ENCODE data around the gene TBC1D4. TPM values are rescaled to one million over a fixed set of nuclear protein-coding genes. Genes with fewer than 3 reads are reported as not detected.

Gene TBC1D4
- total and polyA plus RNA-seq, 10 of the 15 experiments (the other 5 are each of a cell fraction or from before 2014, with no cell fraction given): 11.0 to 38.6 (median 25.5) TPM

DNA sequence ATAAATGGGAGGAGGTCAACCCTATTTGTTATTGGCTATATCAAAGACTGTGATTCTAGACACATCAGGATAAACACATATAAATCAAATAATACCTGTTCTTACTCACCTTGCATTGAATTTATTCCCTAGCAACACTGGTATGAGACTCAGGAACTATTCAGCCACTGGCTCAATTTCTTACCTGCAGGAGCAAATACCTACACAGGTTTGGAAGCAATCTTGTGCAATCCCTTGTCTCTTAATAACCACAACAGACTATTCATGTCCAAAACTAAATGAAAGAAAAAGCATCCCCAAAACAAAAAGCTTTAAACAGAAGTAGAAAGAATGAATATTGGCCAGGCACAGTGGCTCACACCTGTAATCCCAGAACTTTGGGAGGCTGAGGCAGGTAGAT, 55.5 kb downstream of the TBC1D4 start:
- Histone ChIP-seq H3K4me1 (ENCODE audit: control insufficient read depth, insufficient read depth, low read length) (peaks cover 4% of the 10 kb centered on the region; the same call in 1 of the 2 replicates), H3K27me3 (replicated peaks in 1 of 2; ENCODE audit: control insufficient read depth in 2 of 2, insufficient read depth in 2 of 2, low read length in 1 of 2) (no peaks in the 10 kb centered on the region), H3K4me2 (ENCODE audit: control insufficient read depth, insufficient read depth) (no peak overlapping the region), H3K9me3 (replicated peaks; ENCODE audit: control insufficient read depth, insufficient read depth, low read length) (no peaks in the 10 kb centered on the region; the same call in 2 of the 3 replicates), H3K27ac (ENCODE audit: control insufficient read depth, insufficient read depth) (no peak overlapping the region), H3K9ac (ENCODE audit: control insufficient read depth, insufficient read depth, low read length) (no peak overlapping the region), H3K79me2 (ENCODE audit: control insufficient read depth, insufficient read depth, low read length) (peaks cover 4% of the 10 kb centered on the region), H3K4me3 (no peak overlapping the region), H2AFZ (ENCODE audit: control insufficient read depth, low read depth, low read length) (no peak overlapping the region), H4K20me1 (ENCODE audit: control insufficient read depth, insufficient read depth) (no peaks in the 10 kb centered on the region), H3K36me3 (ENCODE audit: control insufficient read depth in 2 of 2, insufficient read depth in 2 of 2, low read length in 1 of 2) (no peaks in the 10 kb centered on the region)
- POLR2A ChIA-PET: no interaction called here
- intact Hi-C loops (cut with micrococcal nuclease; ENCODE audit: unreplicated experiment): no loop called here
- in situ Hi-C loops (cut with MboI): no loop called here
- no peak for FAIRE-seq
- SMC1A ChIA-PET (ENCODE audit: uncharacterized antibody, unreplicated experiment): interaction anchor here (0.6 to 2.2 kb wide), 4 partner anchors 11 to 53 kb away, joined by 3 to 5 read pairs (median 3); no protein-coding TSS in a partner anchor
- no peak for TF ChIP-seq POLR2AphosphoS2 (IDR thresholded peaks at IDR 0.05; ENCODE audit: low read depth, low read length)
- no peak for TF ChIP-seq NR2C2 (IDR thresholded peaks at IDR 0.05; ENCODE audit: borderline replicate concordance, control insufficient read depth, insufficient read length, low read depth)
- no peak for TF ChIP-seq SRF (IDR thresholded peaks at IDR 0.05; ENCODE audit: low read depth in 2 of 2, low read length in 2 of 2)
- TF ChIP-seq SMAD5 (IDR thresholded peaks at IDR 0.05; ENCODE audit: low read depth): no peak
- TF ChIP-seq SP1 (IDR thresholded peaks at IDR 0.05; ENCODE audit: low read depth, low read length): no peak
- TF ChIP-seq MYC (IDR thresholded peaks at IDR 0.05; ENCODE audit: insufficient read depth, insufficient read length, insufficient replicate concordance, low read length, severe bottlenecking): no peak
- TF ChIP-seq SIN3A (IDR thresholded peaks at IDR 0.05; ENCODE audit: low read depth, low read length): no peak
- no peak for TF ChIP-seq TARDBP (IDR thresholded peaks at IDR 0.05; ENCODE audit: borderline replicate concordance)
- no peak for TF ChIP-seq FOS (IDR thresholded peaks at IDR 0.05; ENCODE audit: borderline replicate concordance, extremely low read depth, insufficient read length)
- no peak for TF ChIP-seq IKZF1 (conservative IDR thresholded peaks at IDR 0.05)
- TF ChIP-seq STAT3 (IDR thresholded peaks at IDR 0.05; ENCODE audit: low read depth, low read length): no peak
- BruUV-seq (replicated peaks): no TSS peak
- CTCF ChIA-PET: no interaction called here
- ATAC-seq: no peak
- RAD21 ChIA-PET (ENCODE audit: unreplicated experiment): interaction anchor here (1.4 kb wide), 1 partner anchor 12 kb away, joined by 3 read pairs; no protein-coding TSS in a partner anchor
- no peak for DNase-seq (ENCODE audit: low read depth, low spot score)

Data from GM12878 (cell line).